ENCODE data around the gene CCAR1. TPM values are rescaled to one million over a fixed set of nuclear protein-coding genes. Genes with fewer than 3 reads are reported as not detected.

The CCAR1 gene
- total and polyA plus RNA-seq, 3 donors from 2014 or later = 16.2 to 98.6 (median 87.4) TPM

DNA sequence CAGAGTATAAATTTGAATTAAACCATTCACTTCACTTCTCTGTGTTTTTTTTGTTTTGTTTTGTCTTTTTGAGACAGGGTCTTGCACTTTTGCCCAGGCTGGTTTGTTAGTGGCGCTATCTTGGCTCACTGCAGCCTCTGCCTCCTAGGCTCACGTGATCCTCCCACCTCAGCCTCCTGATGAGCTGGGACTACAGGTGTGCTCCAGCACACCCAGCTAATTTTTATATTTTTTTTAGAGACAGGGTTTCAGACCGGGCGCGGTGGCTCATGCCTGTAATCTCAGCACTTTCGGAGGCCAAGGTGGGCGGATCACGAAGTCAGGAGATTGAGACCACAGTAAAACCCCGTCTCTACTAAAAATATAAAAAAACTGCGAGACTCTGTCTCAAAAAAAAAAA is 69.4 kb downstream of the CCAR1 start:
- Histone ChIP-seq H3K36me3 (ENCODE audit: low read depth, missing control alignments) (no peaks in the 10 kb centered on the region), H3K27ac (no peak overlapping the region), H3K4me3 (no peak overlapping the region), H3K4me1 (no peaks in the 10 kb centered on the region), H3K27me3 (no peaks in the 10 kb centered on the region), H3K9me3 (no peaks in the 10 kb centered on the region)
- TF ChIP-seq POLR2A (IDR thresholded peaks at IDR 0.05) = no peak
- TF ChIP-seq, protein P1, sequence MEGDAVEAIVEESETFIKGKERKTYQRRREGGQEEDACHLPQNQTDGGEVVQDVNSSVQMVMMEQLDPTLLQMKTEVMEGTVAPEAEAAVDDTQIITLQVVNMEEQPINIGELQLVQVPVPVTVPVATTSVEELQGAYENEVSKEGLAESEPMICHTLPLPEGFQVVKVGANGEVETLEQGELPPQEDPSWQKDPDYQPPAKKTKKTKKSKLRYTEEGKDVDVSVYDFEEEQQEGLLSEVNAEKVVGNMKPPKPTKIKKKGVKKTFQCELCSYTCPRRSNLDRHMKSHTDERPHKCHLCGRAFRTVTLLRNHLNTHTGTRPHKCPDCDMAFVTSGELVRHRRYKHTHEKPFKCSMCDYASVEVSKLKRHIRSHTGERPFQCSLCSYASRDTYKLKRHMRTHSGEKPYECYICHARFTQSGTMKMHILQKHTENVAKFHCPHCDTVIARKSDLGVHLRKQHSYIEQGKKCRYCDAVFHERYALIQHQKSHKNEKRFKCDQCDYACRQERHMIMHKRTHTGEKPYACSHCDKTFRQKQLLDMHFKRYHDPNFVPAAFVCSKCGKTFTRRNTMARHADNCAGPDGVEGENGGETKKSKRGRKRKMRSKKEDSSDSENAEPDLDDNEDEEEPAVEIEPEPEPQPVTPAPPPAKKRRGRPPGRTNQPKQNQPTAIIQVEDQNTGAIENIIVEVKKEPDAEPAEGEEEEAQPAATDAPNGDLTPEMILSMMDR (IDR thresholded peaks at IDR 0.05) = no peak
- intact Hi-C loops (cut with DNase I; ENCODE audit: low total_unique reads) = no loop called here
- 92% methylated on average over 10 of the region's 10 CpGs for WGBS, 2 donors
- no peak for DNase-seq

DNA sequence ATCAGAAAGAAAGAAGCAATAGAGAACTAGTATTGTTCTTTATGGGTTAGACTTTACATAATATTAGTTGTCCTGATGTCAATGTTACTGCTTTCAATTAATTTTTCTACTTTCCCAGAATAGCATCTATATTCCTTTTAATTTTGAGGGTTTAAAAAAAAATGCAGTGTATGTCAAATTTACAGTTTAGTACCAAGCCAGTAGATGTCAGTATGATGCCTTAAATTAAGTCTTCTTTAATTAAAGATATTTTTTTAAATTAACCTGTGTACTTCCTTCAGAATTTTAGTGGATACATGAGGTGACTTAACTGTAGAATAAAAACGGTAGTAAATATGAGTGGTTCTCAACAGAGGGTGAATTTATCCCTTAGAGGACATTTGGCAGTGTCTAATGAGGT is 71.1 kb downstream of the CCAR1 start:
- Histone ChIP-seq H3K4me3 (no peak overlapping the region), H3K4me1 (no peaks in the 10 kb centered on the region), H3K27me3 (no peaks in the 10 kb centered on the region), H3K36me3 (ENCODE audit: low read depth, missing control alignments) (no peaks in the 10 kb centered on the region), H3K27ac (no peak overlapping the region), H3K9me3 (no peaks in the 10 kb centered on the region)
- 69 to 74% methylated on average over 1 of the region's 1 CpG for WGBS, 2 donors
- intact Hi-C loops (cut with DNase I; ENCODE audit: low total_unique reads) = no loop called here
- no peak for DNase-seq
- TF ChIP-seq, protein P1 (IDR thresholded peaks at IDR 0.05) = no peak
- no peak for TF ChIP-seq POLR2A (IDR thresholded peaks at IDR 0.05)

DNA sequence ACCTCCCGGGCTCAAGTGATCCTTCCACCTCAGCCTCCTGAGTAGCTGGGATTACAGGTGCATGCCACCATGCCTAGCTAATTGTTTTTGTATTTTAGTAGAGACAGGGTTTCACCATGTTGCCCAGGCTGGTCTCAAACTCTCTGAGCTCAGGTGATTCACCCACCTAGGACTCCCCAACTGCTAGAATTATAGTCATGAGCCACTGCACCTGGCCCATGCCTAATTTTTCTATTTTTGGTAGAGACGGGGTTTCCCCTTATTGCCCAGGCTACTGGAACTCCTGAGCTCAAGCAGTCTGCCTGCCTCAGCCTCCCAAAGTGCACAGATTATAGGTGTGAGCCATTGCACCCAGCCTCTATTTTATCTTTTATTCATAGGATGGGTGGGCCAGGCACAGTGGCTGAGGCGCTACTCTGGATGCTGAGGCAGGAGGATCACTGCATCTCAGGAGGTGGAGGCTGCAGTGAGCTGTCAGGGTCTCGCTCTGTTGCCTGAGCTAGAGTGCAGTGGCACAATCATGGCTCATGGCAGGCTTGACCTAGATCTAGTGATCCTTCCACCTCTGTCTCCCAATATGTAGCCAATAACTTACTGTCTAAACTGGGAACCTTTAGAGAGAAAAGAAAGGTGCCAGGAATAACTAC is 75.0 kb downstream of the CCAR1 start:
- DNase-seq = no peak
- intact Hi-C loops (cut with DNase I; ENCODE audit: low total_unique reads) = no loop called here
- Histone ChIP-seq H3K4me3 (no peak overlapping the region), H3K27ac (no peak overlapping the region), H3K4me1 (no peaks in the 10 kb centered on the region), H3K27me3 (no peaks in the 10 kb centered on the region), H3K36me3 (ENCODE audit: low read depth, missing control alignments) (no peaks in the 10 kb centered on the region), H3K9me3 (no peaks in the 10 kb centered on the region)
- TF ChIP-seq, protein P1 (IDR thresholded peaks at IDR 0.05) = no peak
- no peak for TF ChIP-seq POLR2A (IDR thresholded peaks at IDR 0.05)
- WGBS, 2 donors = 91 to 94% methylated on average over 4 of the region's 4 CpGs

DNA sequence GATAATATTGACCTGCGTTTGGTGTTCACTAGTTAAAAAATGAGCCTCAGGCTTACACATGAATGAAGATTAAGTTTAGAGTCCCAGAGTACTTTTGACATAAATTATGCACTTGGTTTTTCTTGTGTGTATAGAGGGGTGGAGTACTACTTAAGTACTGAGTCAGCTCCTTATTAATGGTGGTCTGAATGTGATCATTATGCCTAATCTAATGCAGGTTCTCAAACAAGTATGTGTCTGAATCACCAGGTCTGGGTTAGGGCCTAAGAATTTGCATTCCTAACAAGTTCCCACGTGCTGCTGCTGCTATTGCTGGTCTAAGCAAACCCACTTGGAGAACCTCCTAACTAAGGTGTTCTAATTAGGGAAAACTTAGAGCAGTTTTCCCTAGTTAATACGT is 75.6 kb downstream of the CCAR1 start:
- no peak overlapping the region for H3K27ac ChIP-seq
- intact Hi-C loops (cut with DNase I; ENCODE audit: low total_unique reads) = no loop called here
- H3K36me3 ChIP-seq (ENCODE audit: low read depth, missing control alignments) = no peaks in the 10 kb centered on the region
- H3K4me1 ChIP-seq = no peaks in the 10 kb centered on the region
- no peaks in the 10 kb centered on the region for H3K27me3 ChIP-seq
- WGBS, 2 donors = 77 to 85% methylated on average over 3 of the region's 3 CpGs
- TF ChIP-seq POLR2A (IDR thresholded peaks at IDR 0.05) = no peak
- TF ChIP-seq, protein P1 (IDR thresholded peaks at IDR 0.05) = no peak
- no peak for DNase-seq
- no peak overlapping the region for H3K4me3 ChIP-seq
- H3K9me3 ChIP-seq = no peaks in the 10 kb centered on the region

DNA sequence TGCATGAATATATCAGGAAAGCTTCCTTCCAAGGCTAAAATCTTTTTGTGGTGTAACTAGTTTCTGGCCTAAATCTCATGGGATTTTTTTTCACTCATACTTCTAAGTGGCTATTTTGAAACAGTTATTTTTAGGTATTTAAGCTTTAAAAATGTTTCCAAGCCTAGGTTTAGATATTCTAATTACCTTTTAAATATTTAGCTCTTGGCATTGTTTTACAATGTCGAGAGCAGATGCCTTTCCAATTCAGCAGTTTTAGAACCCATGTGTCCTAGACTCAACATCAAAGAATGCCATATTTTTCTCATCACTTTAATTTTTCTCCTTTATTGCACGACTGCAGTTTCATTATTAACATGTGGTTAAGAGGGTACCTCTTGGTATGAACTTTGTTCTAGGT is 79.2 kb downstream of the CCAR1 start:
- H3K4me3 ChIP-seq = no peak overlapping the region
- H3K36me3 ChIP-seq (ENCODE audit: low read depth, missing control alignments) = no peaks in the 10 kb centered on the region
- no peaks in the 10 kb centered on the region for H3K4me1 ChIP-seq
- no peaks in the 10 kb centered on the region for H3K9me3 ChIP-seq
- no peak for TF ChIP-seq POLR2A (IDR thresholded peaks at IDR 0.05)
- TF ChIP-seq, protein P1 (IDR thresholded peaks at IDR 0.05) = no peak
- whole genome bisulfite sequencing, 2 donors = 58 to 59% methylated on average over 2 of the region's 2 CpGs
- no peaks in the 10 kb centered on the region for H3K27me3 ChIP-seq
- intact Hi-C loops (cut with DNase I; ENCODE audit: low total_unique reads) = no loop called here
- no peak overlapping the region for H3K27ac ChIP-seq
- no peak for DNase-seq

Measured in testis (tissue), 3 donors.